Inflammatory macrophage treated with lipopolysaccharide for 4 hours (primary cell): ENCODE results near the gene XPO5.
A peak's percentile ranks its signal among the peaks of the same experiment; 100 is the strongest.
"Not testable (repeated sequence)": the region's sequence is repeated elsewhere in the genome, so short reads cannot be mapped to it uniquely, and the experiment has no call there.

ENCODE experiments used
- DNase-seq: peaks from one replicate; pipeline ENCODE4 v3.0.0-alpha.2; 2020

Gene XPO5

DNA sequence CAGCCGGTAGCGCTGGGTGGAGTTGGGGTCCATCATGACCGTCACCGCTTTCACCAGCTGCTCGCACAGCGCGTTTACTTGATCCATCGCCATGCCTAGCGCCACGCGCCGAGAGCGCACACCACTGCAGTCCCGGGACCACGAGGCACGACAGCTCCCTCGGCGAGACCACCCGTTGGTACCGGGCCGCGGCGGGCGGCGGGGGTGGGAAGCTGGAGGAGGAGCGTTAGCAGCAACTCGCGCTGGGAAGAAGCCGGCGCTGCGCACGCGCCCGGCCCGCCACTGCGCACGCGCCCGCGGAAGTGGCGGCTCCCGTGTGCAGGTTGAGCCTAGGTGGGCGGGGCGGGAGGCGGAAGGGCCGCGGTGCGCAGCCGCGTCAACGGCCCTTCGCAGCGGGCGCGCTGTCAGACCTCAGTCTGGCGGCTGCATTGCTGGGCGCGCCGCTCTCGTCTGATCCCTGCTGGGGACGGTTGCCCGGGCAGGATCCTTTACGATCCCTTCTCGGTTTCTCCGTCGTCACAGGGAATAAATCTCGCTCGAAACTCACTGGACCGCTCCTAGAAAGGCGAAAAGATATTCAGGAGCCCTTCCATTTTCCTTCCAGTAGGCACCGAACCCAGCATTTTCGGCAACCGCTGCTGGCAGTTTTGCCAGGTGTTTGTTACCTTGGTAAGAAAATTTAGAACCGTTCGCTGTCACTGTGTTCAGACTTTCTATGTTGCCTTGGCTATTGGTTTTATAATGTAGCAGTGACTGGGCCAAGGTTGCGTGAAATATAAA, at the start of gene XPO5, which contains the start of gene POLH:
XPO5 (minus strand) TSS at position 267 of the 780 bp plus-strand sequence; CDS start at position 93, 174 bp downstream.
POLH (plus strand) TSS at position 414 of the 780 bp plus-strand sequence. CDS start 6,135 bp downstream, outside the sequence.
- peak; percentile 95 for DNase-seq

DNA sequence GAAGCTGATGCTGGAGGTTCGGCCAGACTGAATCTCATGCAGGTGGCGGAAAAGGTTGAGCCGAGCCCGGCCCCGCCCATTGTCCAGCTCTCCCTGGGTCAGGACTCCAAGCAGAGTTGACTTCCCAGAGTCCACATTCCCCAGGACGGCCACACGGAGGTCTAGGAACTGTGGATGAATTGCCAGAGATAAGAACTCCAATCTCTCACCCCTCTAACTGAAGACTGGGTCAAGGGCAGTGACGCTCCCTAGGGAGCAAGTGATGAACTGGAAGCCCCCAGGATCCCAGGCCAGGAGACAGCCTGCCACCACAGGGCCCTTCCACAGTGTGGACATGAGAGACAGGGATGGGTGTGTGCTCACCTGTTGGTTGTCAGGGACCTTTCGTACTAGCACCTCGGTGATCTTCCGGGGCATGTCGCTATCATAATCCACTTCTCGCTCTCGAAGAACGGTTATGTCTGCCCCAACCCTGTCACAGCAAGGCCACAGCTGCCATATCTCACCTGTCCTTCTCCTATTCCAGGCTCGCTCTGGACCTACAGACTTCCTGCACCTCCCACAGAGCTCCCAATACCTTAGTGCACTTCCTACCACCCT, 49.7 kb upstream of the XPO5 start:
- DNase-seq: no peak

DNA sequence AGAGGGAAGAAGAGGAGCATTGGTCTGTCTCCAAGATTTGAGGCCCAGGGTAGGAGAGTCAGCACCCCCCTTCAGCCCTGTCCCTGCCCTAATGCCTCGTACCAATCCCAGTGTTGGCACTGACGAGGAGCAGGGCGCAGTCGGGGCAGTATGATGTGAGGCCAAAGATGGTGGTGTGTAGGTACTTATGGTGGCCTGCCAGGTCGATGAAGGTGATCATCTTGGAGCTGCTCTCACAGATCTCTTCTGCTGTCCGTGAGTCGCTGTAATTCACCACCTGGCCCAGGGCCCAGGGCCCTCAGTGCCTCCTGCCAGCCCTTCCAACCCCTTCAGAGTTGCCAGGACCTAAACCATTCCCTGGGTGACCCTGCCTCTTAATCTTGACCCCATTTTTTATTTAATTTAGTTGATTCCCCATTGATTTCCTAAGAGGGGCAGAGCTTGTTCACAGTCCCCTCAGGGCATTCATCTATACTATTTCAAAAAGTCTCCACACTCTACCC, 49.0 kb upstream of the XPO5 start:
- DNase-seq: no peak

DNA sequence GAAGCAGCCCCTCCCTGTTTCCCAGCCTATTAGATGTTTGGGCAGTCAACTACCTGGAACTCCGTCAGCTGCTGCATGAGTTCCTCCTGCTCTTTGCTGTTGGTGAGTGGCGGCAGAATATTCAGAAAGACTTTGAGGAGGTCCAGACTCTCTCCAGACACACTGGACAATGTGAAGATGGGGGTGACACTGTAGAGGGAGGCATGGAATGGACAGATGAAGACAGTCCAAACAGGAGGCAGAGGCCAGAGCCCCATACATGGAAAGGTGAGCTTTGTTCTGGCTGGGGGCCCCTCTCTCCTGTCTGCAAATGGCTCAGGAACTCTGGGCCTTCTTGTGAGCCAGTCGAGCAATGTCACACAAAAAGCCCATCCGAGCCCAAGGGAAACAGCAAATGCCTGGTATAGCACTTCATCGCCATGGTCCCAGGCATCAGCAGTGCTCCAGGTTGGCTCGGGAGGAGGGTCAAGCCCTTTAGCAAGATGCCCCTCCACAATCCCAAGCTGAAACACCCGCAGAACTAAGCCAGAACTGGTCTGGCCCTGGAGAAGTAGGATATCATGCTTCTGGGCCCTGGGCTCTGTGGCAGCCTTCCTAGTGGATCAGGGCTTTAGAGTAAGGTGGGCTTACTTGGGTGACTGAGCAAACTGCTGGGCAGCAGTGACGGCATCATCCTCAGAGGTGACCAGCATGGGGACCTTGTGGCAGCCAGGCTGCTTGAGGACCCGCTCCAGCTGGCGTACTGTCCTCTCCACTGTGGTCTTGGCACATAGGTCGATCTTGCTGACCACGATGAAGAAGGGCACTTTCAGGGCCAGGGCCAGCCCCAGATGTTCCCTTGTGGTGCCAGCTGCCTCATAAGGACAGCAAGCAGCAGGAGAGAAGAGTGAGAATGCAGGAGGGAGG, 48.3 kb upstream of the XPO5 start:
- DNase-seq: no peak

DNA sequence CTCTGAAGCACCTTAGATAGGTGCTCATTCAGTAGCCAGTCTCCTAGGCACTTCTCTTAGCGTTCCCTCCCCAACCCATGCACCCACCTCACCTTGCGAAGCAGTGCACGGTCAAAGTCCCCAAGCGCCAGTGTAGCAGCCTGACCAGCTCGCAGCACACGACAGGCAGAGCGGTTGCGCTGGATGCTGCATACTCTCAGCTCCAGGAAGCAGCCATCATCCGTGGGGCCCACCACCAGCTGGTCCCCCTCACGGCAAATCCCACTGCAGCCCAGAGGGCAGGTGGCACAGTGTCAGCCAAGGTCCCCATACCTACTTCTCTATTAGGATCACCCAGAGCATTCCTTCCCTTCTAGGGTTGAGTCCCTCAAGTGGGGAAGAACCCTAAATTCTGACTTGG, 46.7 kb upstream of the XPO5 start:
- no peak for DNase-seq

DNA sequence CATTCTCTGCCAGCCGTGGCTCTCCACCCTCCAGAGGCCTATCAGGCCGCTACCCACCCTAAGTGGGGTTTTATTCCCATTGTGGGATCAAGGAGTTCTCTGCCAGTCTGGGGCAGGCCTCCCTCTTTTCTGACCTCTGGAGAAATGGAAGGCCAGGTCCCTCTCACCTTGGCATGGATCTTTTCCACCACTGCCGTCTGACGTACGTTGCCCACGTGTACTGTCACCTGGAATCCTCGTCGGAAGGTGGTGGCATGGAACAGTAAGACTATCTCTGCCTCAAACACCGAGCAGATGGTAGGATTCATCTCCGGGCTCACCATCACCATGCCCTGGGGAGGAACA, 46.0 kb upstream of the XPO5 start:
- DNase-seq: no peak

DNA sequence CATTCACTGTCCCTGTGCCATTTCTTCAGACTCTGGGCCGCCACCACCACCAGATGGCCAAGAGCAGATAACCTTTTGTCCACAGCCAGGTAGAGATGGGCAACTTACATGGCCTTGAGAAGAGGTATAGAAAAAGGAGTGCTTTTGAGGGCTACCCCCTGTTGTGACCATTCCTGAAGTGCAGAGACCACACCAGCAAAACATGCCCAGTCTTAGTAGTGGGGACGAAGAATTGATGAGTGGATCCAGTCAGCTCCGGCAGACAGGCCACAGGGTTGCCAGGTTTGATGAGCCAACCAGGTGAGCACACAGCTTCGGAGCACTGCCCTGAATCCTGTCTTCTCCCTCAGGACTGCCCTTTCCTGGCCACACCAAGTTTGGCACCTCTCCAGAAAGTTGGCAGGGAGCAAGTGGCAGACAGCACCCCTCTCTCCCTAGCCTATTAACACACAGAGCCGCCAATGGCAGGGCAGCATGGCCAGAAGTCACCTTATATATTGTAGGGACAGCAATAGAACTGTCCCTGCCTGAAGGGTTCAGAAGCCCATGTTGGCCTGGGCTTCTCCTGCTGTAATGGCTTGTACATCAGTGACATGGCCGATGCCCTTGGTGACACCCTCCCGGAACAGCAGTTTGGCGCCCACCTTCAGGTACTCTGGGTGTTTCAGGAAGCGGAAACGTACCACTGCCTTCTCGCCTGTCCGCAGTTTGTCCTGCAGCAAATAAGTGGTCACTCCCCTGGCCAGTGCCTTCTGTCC, 45.4 kb upstream of the XPO5 start:
- DNase-seq: no peak

DNA sequence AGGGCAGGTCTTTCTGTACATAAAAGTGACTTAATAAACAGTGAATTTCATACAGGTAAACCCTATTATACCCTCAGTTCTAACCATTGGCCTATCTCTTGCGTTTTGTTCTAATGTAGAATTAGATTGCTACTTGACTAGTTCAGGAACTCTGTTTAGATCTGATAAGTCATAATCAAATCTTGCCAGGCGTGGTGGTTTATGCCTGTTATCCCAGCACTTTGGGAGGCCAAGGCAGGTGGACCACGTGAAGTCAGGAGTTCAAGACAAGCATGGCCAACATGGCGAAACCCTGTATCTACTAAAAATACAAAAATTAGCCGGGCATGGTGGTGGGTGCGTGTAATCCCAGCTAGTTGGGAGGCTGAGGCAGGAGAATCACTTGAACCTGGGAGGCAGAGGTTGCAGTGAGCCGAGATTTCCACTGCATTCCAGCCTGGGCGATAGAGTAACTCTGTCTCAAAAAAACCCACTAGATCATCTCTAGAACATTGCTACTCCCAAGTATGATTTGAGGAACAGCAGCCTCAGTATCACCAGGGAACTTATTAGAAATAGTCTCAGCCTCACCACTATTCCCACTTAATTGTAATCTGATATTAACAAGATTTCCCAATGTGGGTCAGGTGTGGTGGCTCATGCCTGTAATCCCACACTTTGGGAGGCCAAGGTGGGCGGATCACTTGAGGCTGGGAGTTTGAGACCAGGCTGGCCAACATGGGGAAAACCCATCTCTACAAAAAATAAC, 41.1 kb upstream of the XPO5 start:
- DNase-seq: no peak

DNA sequence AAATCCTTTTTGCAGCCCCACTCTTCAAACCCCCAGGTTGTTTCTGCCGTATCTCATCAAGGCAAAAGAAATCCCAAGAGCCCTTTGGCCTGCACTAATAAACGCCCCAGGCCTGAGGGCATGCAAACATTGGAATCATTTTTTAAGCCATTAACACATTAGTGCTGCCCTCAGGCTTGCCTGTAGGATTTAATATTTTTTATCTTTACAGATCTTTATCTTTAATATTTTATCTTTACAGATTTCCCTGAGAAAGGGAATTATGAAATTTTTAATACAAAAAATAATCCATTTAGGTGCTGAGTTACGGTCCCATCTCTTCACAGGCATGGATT, 38.5 kb upstream of the XPO5 start:
- no peak for DNase-seq

DNA sequence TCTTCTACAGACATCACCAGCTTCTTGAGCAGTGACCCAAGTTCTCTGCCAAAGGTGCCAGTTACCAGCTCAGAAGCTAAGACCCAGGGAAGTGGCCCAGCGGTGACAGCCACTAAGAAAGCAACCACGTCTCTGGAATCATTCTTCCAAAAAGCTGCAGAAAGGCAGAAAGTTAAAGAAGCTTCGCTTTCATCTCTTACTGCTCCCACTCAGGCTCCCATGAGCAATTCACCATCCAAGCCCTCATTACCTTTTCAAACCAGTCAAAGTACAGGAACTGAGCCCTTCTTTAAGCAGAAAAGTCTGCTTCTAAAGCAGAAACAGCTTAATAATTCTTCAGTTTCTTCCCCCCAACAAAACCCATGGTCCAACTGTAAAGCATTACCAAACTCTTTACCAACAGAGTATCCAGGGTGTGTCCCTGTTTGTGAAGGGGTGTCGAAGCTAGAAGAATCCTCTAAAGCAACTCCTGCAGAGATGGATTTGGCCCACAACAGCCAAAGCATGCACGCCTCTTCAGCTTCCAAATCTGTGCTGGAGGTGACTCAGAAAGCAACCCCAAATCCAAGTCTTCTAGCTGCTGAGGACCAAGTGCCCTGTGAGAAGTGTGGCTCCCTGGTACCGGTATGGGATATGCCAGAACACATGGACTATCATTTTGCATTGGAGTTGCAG, 38.0 kb upstream of the XPO5 start:
- no peak for DNase-seq

DNA sequence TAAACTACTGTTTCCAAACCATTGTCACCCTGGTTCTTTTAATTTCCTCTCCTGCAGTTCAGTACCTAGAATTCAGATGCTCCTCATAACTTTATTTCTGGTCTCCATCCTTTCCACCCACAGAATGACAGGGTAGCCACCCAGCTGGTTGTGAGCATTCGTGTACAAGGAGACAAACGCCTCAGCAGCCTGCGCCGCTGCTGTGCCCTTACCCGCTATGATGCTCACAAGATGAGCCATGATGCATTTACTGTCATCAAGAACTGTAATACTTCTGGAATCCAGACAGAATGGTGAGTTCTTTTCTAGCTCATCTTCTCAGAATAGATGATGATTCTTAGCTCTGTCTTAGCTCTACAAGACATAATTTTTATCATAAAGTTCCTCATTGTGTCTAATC, 34.6 kb upstream of the XPO5 start:
- DNase-seq: no peak

DNA sequence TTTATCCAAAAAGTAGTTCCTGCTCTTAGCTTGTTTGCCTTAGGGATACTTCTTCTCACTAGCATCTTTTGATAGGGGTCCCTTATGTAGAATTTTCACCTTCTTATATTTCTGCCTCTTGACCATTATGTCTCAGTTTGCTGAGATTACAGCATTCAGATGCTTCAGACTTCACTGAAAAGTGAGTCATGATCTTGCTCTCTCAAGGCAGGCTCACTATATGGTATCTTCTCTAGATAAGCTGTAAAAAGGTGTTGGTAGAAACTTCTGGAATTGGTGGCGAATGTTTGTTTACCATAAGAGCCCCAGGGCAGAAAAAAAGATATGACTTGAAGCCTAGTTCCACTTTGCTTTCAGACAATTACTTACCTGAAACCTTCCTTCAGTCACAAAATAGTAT, 33.6 kb upstream of the XPO5 start:
- no peak for DNase-seq

DNA sequence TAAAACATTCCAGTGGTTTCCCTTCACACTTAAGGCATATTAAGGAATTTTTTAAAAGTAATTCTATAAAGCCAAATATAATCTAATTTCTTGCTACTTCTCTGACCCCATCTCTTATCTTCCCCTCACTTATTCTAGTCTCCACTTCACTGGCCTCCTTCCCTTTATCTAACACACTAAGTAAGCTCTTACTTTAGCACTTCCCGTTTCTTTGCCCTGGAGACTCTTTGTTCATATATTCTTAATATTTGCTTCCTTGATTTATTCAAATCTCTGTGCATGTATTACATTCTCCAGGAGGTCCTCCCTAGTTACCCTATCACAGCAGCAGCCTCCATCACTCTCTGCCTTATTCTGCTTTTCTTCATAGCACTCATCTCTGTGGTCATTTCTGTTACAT, 33.0 kb upstream of the XPO5 start:
- peak; percentile 58 for DNase-seq

DNA sequence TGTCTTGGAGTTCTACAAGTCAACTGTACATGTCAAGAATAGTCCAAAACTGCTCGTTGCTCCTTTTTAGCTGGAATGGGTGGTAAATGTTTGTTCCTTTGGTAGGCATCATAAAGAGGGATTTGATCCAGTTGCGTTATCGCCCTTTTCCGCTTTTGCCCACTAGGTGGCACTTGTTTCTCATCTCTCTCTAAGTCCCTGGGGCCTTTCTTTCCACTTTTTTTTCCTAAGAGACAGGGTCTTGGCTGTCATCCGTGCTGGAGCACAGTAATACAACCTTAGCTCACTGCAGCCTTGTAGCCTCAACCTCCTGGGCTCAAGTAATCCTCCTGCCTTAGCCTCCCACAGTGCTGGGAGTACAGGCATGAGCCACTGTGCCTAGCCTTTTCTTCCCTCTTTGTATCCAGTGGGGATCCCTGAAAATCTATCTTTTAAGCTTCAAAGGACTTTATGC, 32.5 kb upstream of the XPO5 start:
- DNase-seq: peak; percentile 67

DNA sequence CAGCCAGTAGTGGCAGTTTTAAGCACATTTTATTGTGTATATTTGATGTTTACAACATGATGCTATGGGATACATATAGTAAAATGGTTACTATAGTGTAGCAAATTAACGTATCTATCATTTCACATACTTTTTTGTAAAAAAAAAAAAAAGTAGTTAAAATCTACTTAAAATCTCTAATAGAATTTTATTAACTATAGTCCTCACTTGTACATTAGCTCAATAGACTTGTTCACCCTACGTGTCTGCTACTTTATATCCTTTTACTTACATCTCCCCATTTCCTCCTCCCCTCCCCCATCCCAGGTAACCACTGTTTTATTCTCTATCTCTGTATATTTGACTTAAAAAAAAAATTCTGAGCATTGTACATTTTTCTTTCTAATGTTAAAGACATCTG, 30.2 kb upstream of the XPO5 start:
- DNase-seq: no peak

DNA sequence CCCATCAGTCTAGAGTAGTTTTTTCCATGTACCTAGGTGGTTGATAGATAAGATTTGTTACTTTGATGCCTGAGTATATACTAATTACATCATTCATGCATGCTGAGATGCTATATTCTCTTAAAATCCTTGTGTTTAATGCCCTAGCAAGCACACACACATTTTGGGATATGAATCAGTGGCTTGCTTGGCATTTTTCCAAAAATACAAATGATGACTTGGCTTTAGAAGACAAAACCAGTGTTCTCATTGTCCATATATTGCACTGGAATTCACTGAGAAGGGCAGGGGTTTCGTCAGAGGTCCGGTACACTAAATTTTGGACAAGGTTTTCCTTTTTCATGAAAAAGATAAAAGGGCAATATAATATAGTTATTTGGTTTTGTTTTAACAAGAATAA, 28.3 kb upstream of the XPO5 start:
- DNase-seq: no peak

DNA sequence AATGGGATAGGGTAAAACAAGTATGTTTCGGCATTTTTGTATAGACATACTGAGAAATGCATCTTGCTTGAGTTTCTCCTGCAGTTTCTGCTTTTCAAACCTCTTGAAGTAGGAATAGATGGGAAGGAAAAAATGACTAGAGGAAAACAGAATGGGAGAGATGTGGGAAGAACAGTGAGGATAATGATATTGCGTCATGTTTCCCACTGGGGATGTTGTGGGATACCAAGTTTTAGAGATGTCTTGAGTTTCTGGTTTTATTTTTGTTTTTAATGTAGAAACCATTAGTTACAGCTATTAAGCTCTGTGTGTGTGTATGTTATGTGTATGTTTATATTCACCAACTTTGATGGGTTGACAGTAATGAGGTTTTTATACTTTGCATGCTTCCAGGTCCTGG, 24.8 kb upstream of the XPO5 start:
- no peak for DNase-seq

DNA sequence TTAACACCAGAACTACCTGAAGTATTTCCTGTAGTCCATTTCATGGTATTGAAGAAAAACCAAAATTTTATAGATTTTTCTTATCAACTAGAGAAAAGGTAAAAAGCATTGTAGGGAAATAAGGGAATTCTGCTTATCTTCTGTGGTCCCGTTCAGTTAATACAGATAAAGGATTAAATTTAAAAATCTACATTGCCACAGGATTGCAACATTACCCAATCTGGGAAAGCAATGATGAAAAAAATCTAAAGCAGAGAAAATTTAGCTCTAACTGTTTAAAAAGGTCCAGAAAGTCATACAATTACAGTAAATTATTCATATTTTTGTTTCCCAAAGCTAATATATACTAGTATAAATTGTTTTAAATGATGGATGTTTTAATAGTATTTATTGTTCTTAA, 18.1 kb upstream of the XPO5 start:
- no peak for DNase-seq

DNA sequence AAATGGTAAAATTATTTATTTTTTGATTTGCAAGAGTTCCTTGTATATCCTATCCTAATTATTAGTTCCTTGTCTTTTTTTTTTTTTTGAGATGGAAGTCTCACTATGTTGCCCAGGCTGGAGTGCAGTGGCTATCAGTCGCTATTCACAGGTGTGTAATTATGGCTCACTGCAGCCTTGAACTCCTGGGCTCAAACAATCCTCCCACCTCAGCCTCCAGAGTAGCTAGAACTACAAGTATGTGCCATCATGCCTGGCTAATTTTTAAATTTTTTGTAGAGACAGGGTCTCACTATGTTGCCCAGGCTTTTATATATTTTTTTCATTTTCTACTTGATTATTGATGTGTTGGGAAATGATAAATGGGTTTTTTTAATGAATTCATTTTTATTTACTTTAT, 13.7 kb upstream of the XPO5 start:
- DNase-seq: not testable (repeated sequence)

DNA sequence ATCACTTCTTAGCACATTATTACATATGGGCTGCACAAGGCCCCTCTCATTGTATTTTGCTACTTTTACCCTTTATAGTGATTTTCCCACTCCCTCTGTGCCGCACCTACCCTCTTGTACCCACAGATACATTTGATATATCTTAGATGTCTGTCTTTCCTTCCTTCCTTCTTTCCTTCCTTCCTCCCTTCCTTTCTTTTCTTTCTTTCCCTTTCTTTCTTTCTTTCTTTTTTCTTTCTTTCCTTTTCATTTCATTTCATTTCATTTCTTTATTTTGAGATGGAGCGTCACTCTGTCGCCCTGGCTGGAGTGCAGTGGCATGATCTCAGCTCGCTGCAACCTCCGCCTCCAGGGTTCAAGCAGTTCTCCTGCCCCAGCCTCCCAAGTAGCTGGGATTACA, 12.4 kb upstream of the XPO5 start:
- no peak for DNase-seq

DNA sequence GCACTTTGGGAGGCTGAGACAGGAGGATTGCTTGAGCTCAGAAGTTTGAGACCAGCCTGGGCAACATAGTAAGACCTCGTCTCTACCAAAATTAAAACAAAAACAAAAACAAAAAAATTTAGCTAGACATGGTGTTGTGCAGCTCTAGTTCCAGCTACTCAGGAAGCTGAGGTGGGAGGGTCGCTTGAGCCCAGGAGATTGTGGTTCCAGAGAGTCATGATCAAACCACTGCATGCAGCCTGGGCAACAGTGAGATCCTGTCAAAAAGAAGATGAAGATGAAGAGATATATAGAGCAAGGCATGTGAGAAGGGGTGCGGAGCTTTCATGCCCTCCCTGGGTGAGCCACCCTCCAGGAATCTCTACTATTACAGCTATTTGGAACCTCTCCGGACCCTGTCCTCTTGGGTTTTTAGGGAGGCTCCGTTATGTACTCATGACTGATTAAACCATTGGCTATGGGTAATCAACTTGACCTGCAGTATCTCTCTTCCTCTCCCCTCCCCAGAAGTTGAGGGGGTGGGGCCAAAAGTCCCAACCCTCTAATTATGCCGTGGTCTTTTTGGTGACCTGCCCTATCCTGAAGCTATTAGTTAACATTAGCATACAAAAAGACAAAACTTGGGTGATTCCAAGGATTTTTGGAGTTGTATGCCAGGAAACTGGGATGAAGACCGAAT, 9.2 kb upstream of the XPO5 start:
- DNase-seq: no peak
